K562 (cell line): Measurements from ENCODE around the gene MFSD12. TPM values are rescaled to one million over a fixed set of nuclear protein-coding genes. Genes with fewer than 3 reads are reported as not detected.
A peak's percentile ranks its signal among the peaks of the same experiment; 100 is the strongest.

Experiments used
- BRD9 ChIP-seq: fragments of 450-650 bp; IDR thresholded peaks from 2 replicates; pipeline ENCODE4 v1.6.1; 2018; ENCODE audit warnings: low read depth; ENCODE audit not compliant: partially characterized antibody
- CHD7 ChIP-seq: fragments of 200-600 bp; sonication (generic); IDR thresholded peaks from one replicate; pipeline ENCODE4 v1.6.1; 2012; ENCODE audit warnings: mild to moderate bottlenecking, low read depth, low read length, inconsistent platforms
- ERF ChIP-seq: fragments of 450-650 bp; formaldehyde crosslinking; IDR thresholded peaks from 2 replicates; pipeline ENCODE4 v1.4.0; 2020; ENCODE audit warnings: mild to moderate bottlenecking, mixed read lengths
- HBP1 ChIP-seq: fragments of 450-650 bp; formaldehyde crosslinking; IDR thresholded peaks from 2 replicates; pipeline ENCODE4 v1.4.0; 2022; ENCODE audit warnings: missing genetic modification characterization
- MCM5 ChIP-seq: fragments of 450-650 bp; IDR thresholded peaks from 2 replicates; pipeline ENCODE4 v1.6.1; 2016; ENCODE audit warnings: low read depth
- NR2C1 ChIP-seq, 2 experiments: fragments of 450-650 bp; IDR thresholded peaks; 2 replicates each; pipeline ENCODE4 v1.6.1; 2017; ENCODE audit warnings: mild to moderate bottlenecking in 2 of 2, antibody characterized with exemption in 1 of 2, inconsistent platforms in 1 of 2, missing compliant biosample characterization in 1 of 2, missing genetic modification characterization in 1 of 2
- PREB ChIP-seq: sonication (generic); formaldehyde crosslinking; IDR thresholded peaks from 2 replicates; pipeline ENCODE4 v1.8.1; 2023; ENCODE audit warnings: mild to moderate bottlenecking, missing genetic modification reagents
- RFX5 ChIP-seq: IDR thresholded peaks from 2 replicates; pipeline ENCODE4 v1.6.1; 2011; ENCODE audit warnings: low read depth, mild to moderate bottlenecking, improper control_type of control experiment, low read length
- ZNF274 ChIP-seq: IDR thresholded peaks from 2 replicates; pipeline ENCODE4 v1.6.1; 2011; ENCODE audit warnings: low read depth, mild to moderate bottlenecking, low read length, moderate library complexity, borderline replicate concordance
- ZNF398 ChIP-seq: fragments of 250-450 bp; sonication (Bioruptor Pico); IDR thresholded peaks from 2 replicates; pipeline ENCODE4 v1.8.0; 2021; ENCODE audit warnings: moderate library complexity, mild to moderate bottlenecking, inconsistent platforms
- polyA plus RNA-seq, 8 experiments: library from polyadenylated mRNA; depleted of rRNA in 4 of 8; stranded (reverse) in 5 of 8; unstranded in 3 of 8; fragments of >200 nt; fragmentation: Nextera tagmentation in 2 of 8; fragmentation: Illumina TruSeq in 1 of 8; extraction: Ambion mirVana in 2 of 8; extraction: Trizol in 1 of 8; gene quantifications; 2 replicates each; pipeline versions ENCODE4 v1.2.1 to v1.2.3, GENCODE V29; 2011 to 2014; ENCODE audit warnings: inconsistent platforms in 1 of 8, missing spikeins in 1 of 8
- total RNA-seq, 7 experiments: library from RNA; depleted of rRNA in 6 of 7; stranded (reverse); fragments of >200 nt in 6 of 7; fragmentation: Illumina TruSeq in 2 of 7; extraction: Trizol in 2 of 7; gene quantifications; 2 replicates each; pipeline versions ENCODE4 v1.2.1 to v1.2.3, GENCODE V29; 2011 to 2021; ENCODE audit warnings: low replicate concordance in 1 of 7

Gene MFSD12
- total and polyA plus RNA-seq, 9 of the 15 experiments (the other 6 are each of a cell fraction or from before 2014, with no cell fraction given): 0.69 to 112 (median 31.8) TPM

- TF ChIP-seq RFX5 (no peak), NR2C1 (IDR thresholded peaks at IDR 0.05) (no peak), NR2C1 (tag; IDR thresholded peaks at IDR 0.05) (no peak), PREB (CRISPR knock-in tag) (no peak), ZNF398 (no peak), ERF (CRISPR knock-in tag) (0 out of 2 replicates have a peak, but pooled peaks have one; percentile 46), ZNF274 (no peak), BRD9 (peak; percentile 32), HBP1 (CRISPR knock-in tag) (no peak), CHD7 (no peak), MCM5 (no peak)
Observed at GRCh38 chr19:3505598-3506383, 51.6 kb downstream of the MFSD12 start, which contains the start of gene FZR1 (continued).
